HG03066 (cell line): ENCODE data around the gene SH2D1A.
"Not testable (repeated sequence)": the region's sequence is repeated elsewhere in the genome, so short reads cannot be mapped to it uniquely, and the experiment has no call there.

ENCODE experiments used
- ATAC-seq: cut with Tn5 transposase; IDR thresholded peaks from one replicate; pipeline ENCODE4 v1.9.1; 2021; ENCODE audit warnings: low read depth; ENCODE audit not compliant: unreplicated experiment

The SH2D1A gene

DNA sequence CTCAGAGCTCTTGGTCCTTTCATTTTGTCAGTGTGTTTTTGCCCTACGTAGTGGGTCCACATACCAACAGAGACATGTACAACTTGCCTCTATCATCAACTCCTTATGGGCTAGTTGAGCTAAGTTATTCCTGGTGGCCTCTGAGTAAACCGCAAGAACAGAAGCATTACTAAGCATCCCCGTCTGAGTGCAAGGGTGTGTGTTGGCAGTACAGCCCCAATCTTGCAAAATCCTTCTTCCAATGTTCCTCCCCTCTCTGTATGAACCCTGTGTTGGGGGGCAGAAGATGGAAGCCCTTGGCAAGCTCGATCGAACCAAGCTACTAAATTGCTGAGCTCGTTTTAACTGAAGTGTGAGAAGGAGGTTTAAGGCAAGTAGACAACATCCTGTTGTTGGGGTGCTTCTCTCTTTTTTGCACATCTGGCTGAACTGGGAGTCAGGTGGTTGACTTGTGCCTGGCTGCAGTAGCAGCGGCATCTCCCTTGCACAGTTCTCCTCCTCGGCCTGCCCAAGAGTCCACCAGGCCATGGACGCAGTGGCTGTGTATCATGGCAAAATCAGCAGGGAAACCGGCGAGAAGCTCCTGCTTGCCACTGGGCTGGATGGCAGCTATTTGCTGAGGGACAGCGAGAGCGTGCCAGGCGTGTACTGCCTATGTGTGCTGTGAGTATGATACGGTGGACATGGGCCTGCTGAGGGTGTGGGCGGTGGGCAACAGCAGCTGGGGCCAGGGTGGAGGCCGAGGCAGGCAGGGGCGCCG, at the start of gene SH2D1A:
SH2D1A (plus strand) TSS at position 447 of the 760 bp plus-strand sequence; CDS start at position 527, 80 bp downstream.
- ATAC-seq = no peak

DNA sequence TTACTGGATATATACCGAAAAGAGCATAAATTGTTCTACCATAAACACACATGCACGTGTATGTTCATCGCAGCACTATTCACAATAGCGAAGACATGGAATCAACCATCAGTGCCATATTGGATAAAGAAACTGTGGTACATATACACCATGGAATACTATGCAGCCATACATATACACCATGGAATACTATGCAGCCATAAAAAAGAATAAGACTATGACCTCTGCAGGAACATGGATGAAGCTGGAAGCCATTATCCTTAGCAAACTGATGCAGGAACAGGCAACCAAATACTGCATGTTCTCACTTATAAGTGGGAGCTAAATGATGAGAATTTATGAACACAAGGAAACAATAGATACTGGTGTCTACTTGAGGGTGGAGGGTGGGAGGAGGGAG, 47.0 kb upstream of the SH2D1A start:
- ATAC-seq = not testable (repeated sequence)

- ATAC-seq = no peak
These were observed 46.0 kb upstream of the SH2D1A start for GRCh38 chrX:124300405-124300804.

- no peak for ATAC-seq
These were observed 39.0 kb upstream of the SH2D1A start for GRCh38 chrX:124307253-124307907.

DNA sequence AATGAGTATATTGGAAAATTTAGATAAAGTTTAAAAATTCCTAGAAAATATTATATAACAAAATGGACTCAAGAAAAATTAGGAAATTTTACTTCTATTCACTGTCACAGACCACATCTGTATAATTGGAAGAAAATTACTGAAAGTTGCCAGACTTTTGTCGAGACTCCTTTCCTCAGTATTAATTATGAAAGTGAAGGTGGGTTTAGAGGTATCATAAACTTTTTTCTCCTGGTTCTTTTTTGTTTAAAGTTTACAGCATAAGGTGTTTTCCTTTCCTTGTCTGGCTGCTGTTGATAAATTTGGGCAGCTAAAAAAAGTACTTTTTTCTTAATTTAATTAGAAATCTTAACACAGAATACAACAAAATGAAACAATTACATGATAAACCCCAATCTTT, 20.6 kb upstream of the SH2D1A start:
- no peak for ATAC-seq

DNA sequence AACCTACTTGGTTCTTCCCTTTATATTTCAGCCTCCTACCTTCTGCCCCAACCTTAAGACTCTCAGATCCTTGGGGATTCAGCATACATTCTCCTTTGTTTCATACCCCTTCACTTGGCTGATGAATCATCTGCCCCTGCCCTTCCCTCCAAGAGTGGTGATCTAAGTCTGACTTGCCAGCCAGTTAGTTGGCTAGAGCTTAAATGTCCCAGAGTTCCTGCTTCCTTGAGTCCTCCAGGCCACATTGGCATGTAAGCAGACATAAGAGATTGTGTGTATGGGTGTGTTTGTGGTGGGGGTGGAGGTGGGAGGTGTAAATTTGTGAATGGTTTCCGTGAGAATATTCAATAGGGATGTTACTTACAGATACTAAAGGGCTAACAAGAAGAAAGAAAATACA, 17.6 kb upstream of the SH2D1A start:
- no peak for ATAC-seq

DNA sequence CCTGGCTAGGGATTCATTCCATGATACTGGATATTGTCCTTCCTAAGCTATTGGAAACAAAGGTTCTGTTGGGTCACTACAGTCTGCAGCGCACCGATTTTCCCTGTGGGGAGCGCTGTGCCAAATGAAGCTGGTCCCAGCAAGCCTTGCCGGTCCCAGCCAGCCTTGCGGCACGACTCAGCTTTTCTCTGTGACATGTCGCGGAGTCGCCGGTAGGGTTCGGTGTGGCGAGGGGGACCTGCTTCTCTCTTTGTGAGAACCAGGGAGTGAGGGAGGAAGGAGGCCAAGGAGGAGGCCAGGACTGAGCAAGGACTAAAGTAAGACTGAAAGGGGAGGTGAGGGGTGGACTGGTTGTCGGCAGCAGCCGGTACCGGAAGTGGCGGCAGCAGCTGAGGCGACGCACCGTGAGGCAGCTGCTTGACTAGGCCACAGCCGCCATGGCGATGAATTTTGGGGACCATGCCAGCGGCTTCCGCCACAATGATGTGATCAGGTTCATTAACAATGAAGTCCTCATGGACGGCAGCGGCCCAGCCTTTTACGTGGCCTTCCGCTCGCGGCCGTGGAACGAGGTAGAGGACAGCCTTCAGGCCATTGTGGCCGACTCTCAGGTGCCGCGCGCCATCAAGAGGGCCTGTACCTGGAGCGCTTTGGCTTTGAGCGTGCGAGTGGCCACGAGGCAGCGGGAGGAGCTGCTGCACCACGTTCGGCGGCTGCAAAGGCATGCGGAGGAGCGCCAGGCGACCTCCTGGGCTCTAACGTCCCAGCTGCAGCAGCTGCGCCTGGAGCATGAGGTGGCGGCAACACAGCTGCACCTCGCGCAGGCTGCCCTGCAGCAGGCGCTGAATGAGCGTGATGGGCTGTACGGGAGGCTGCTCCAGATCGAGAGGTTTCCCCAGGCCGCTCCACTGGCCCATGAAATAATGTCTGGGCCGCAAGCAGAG, 13.6 kb upstream of the SH2D1A start, which contains the start of gene TEX13D:
TEX13D (plus strand) TSS at position 180 of the 944 bp plus-strand sequence; CDS start at position 438, 258 bp downstream.
- ATAC-seq = no peak

GRCh38 chrX:124333862-124334261, 12.5 kb upstream of the SH2D1A start:
- no peak for ATAC-seq

DNA sequence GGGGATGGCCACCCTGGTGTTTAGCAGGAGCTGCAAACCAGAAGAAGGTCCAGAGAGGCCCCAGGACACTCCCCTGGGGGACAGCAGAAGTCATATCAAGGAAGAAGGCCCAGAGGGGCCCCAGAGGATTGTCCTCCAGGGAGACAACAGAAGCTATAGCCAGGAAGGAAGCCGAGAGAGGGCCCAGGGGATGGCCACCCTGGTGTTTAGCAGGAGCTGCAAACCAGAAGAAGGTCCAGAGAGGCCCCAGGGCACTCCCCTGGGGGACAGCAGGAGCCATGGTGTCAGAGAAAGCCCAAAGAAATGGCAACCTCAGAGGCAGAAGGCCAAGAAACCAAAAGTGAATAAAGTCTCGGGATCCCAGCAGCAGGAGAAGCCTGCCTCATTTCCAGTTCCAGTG, 11.8 kb upstream of the SH2D1A start:
- not testable (repeated sequence) for ATAC-seq

DNA sequence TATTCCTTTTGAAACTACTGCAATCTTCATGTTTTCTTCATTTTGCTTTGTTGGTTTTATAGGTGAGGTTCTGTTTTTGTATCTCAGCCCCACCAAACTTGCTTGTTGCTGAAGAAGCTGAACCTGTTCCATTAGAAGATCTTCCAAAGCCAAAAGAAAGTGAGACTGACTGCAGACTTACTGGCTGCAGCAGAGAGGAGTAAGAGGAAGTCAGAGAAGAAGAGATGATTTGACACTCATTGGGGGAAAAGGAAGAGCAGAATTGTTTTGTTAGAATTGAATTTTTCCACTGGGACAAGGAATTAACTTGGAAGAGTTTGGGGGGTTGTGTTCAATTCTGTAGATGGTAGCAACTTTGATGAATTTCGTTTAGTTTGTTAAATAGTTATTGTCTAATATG, 10.8 kb upstream of the SH2D1A start:
- no peak for ATAC-seq

DNA sequence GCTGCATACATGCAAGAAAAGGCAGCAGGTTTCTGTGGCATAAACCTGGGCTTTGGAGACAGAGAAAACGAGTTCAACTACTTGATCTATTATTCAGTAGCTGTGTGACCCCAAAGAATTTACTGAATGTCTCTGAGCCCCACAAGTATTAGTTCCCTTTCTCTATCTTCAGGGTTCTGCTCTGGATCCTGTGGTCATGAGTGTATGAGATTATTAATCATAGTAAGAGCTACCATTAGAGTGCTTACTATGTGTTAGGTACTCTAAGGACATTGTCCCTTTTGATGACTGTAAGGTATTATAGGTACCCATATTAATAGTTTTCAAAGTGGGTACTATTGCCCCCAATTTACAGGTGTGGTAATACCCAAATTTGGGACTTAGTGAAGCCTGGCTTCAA, 8.4 kb upstream of the SH2D1A start:
- ATAC-seq = no peak

- no peak for ATAC-seq
These were observed 7.4 kb upstream of the SH2D1A start for GRCh38 chrX:124338733-124339514.

- ATAC-seq = no peak
These were observed 4.8 kb upstream of the SH2D1A start for GRCh38 chrX:124341396-124342132.

DNA sequence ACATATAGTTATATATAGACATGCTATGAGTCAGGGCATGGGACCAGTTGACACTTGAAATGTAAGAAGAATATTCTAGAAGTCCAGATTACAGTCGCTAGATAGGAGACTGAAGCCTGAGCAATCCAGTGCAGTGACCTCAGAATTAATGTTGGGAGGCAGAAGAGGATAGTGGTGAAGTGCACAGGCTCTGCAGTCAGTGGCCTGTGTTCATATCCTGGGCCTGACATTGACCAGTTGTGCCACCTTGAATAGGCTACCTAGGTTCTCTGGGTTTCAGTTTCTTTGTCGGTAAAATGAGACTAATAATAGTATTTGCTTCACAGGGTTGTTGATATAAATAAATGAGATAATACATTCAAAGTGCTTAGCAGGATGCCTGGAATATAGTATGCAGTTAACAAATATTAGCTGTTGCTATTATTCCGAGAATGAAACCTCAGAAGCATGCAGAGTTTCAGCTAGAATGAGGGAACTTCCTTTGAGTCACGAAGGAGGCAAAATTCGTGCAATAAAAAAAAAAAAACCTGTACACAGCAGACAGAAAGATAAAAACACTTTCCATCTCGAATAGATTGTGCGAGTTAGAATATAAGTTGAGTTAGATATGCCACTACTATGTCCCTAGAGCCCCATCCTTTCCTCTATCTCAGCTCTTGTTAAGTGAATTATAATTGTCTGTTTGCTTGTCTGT, 4.0 kb upstream of the SH2D1A start:
- ATAC-seq = no peak

GRCh38 chrX:124343016-124343415, 3.3 kb upstream of the SH2D1A start:
- no peak for ATAC-seq

DNA sequence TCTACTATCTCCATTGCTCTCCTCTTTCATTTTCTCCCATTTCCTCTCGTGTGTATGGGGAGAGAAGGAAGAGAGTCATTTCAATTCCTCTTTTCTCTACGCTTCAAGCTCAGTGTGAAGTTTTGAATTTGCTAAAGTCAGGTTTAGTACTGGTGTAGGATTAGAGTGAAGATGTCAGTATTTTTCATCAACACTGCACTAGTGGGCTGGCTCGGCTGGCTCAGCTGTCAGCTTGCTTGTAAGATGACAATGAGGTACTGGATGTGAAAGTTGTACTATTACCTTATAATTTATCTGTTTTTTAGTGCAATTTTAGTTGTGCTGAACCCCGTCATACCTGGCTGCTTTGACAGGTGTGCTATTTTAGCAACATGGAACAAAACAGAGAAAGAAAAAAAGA, 2.1 kb upstream of the SH2D1A start:
- no peak for ATAC-seq

- ATAC-seq = no peak
These were observed 496 bp downstream of the SH2D1A start for GRCh38 chrX:124346877-124347241.

- ATAC-seq = no peak
These were observed 879 bp downstream of the SH2D1A start for GRCh38 chrX:124347242-124347641.

GRCh38 chrX:124348182-124348581, 1.8 kb downstream of the SH2D1A start:
- ATAC-seq = no peak
